ENCODE data around the gene IL2RA.

DNA sequence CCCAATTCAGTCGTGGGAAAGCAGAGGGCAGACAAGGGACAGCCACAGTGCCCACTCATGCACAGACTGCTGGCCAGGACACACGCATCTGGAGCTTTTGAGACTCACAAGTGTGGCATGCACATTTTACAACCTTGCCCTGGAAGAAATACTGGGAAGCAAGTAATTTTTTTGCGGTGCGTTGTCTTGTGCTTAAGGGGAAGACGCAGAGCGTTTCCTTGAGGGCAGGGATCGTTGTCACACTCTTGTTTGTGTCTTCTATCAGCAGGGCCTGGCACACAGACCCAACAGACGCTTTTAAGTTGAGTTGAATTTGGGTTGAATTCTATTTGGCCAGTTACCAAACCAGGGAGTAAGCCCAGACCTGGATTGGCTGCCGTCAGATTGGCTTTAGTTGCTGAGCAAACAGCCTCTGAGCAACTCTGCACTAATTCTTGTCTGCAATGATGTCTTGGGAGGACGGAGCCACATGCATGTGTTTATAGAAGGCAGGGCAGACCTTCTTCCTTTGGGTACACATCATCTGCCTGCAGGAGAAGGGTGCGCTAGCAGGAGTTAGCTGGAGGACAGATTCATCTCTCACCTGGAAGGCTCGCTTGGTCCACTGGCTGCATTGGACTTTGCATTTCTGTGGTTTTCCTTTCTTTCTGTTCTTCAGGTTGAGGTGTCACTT is 38.4 kb downstream of the IL2RA start:
- TF ChIP-seq CTCF (IDR thresholded peaks at IDR 0.05) (no peak), EZH2 (IDR thresholded peaks at IDR 0.05; ENCODE audit: borderline replicate concordance, insufficient read depth, low read depth, low read length, poor library complexity, severe bottlenecking) (no peak)
